GM12872 (cell line): ENCODE results near the gene OTOR.

Experiments used
- TF ChIP-seq, protein P1 (sequence below): IDR thresholded peaks from 3 replicates; pipeline ENCODE4 v1.5.1; 2011; ENCODE audit warnings: low read depth, mild to moderate bottlenecking, low read length, moderate library complexity; ENCODE audit not compliant: insufficient read depth

OTOR gene

DNA sequence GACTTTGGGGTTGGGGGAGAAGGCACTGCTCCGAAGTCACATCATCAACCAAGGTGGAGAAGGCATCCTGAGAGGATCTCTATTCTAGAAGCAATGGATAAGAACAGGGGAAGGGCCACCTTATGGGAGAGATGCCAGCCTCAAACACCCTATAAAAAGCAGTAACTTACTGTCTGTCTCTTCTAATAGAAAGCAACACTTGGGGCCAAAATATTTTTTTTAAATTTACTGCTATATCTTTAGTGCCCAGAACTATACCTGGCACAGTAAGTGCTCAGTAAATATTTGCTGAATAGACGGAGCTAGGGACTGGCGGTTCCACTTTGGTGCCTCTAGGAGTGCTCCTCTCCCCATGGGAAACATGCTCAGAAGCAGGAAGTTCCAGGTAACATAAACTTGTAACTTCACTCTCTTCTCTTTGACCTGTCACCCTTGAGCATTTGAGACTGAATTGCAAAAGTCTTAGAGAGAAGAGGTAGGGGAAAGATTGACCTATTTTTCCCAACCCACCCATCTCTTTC lies 807 bp upstream of the OTOR start:
- TF ChIP-seq, protein P1, sequence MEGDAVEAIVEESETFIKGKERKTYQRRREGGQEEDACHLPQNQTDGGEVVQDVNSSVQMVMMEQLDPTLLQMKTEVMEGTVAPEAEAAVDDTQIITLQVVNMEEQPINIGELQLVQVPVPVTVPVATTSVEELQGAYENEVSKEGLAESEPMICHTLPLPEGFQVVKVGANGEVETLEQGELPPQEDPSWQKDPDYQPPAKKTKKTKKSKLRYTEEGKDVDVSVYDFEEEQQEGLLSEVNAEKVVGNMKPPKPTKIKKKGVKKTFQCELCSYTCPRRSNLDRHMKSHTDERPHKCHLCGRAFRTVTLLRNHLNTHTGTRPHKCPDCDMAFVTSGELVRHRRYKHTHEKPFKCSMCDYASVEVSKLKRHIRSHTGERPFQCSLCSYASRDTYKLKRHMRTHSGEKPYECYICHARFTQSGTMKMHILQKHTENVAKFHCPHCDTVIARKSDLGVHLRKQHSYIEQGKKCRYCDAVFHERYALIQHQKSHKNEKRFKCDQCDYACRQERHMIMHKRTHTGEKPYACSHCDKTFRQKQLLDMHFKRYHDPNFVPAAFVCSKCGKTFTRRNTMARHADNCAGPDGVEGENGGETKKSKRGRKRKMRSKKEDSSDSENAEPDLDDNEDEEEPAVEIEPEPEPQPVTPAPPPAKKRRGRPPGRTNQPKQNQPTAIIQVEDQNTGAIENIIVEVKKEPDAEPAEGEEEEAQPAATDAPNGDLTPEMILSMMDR, result no peak

GRCh38 chr20:16749573-16749972 lies 1.4 kb downstream of the OTOR start:
- TF ChIP-seq, protein P1, result no peak; the same call in 2 of the 3 replicates

DNA sequence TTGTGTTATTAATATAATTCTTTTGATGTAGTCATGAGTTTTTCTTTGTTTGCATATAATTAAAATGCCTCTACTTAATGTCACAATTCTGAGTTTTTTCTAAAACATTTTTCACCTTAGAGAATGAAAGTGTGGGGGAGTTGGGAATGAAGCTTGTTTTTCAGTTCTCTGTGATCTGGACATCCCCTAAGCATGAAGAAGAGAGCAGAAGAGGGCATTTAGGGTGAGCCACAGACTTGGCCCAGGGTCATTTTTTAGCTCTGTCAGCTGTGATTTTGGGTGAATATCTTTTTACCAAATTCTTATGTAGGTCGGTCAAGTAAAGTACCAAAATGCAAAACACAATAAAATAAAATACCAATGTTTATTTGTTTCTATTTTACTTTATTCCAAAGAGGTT lies 3.9 kb downstream of the OTOR start:
- TF ChIP-seq, protein P1, result no peak

GRCh38 chr20:16752901-16753300 lies 4.7 kb downstream of the OTOR start:
- TF ChIP-seq, protein P1, result no peak

- TF ChIP-seq, protein P1, result no peak
Observed at GRCh38 chr20:16758454-16759180, 10.5 kb downstream of the OTOR start.

GRCh38 chr20:16759181-16759563 lies 11.0 kb downstream of the OTOR start:
- TF ChIP-seq, protein P1, result no peak

- TF ChIP-seq, protein P1, result no peak
Observed at GRCh38 chr20:16760431-16761304, 12.5 kb downstream of the OTOR start.
